GM19193 (cell line): ENCODE data around the gene GTPBP1.

ENCODE experiments used
- POLR2A ChIP-seq: IDR thresholded peaks from 4 replicates; pipeline ENCODE4 v1.6.1; 2011; ENCODE audit not compliant: insufficient read depth, insufficient read length; ENCODE audit errors: extremely low read depth

GTPBP1 gene

GRCh38 chr22:38712486-38713207 is 6.9 kb downstream of the GTPBP1 start:
- TF ChIP-seq POLR2A, result no peak

GRCh38 chr22:38713921-38714320 is 8.2 kb downstream of the GTPBP1 start:
- TF ChIP-seq POLR2A, result no peak

- TF ChIP-seq POLR2A, result no peak
Measured at GRCh38 chr22:38715176-38715764, 9.5 kb downstream of the GTPBP1 start.

- no peak for TF ChIP-seq POLR2A
Measured at GRCh38 chr22:38715852-38716251, 10.1 kb downstream of the GTPBP1 start.

GRCh38 chr22:38716271-38716670 is 10.5 kb downstream of the GTPBP1 start:
- no peak for TF ChIP-seq POLR2A

- TF ChIP-seq POLR2A, result no peak
Measured at GRCh38 chr22:38716826-38717225, 11.1 kb downstream of the GTPBP1 start.

GRCh38 chr22:38717244-38717643 is 11.5 kb downstream of the GTPBP1 start:
- no peak for TF ChIP-seq POLR2A

- TF ChIP-seq POLR2A, result no peak
Measured at GRCh38 chr22:38718414-38718813, 12.7 kb downstream of the GTPBP1 start.

GRCh38 chr22:38719196-38719595 is 13.5 kb downstream of the GTPBP1 start:
- no peak for TF ChIP-seq POLR2A

- no peak for TF ChIP-seq POLR2A
Measured at GRCh38 chr22:38720350-38720749, 14.6 kb downstream of the GTPBP1 start.

- TF ChIP-seq POLR2A, result no peak
Measured at GRCh38 chr22:38721551-38721950, 15.8 kb downstream of the GTPBP1 start.

GRCh38 chr22:38724176-38724575 is 18.4 kb downstream of the GTPBP1 start:
- TF ChIP-seq POLR2A, result no peak

- no peak for TF ChIP-seq POLR2A
Measured at GRCh38 chr22:38724926-38725571, 19.3 kb downstream of the GTPBP1 start.

GRCh38 chr22:38725900-38726655 is 20.3 kb downstream of the GTPBP1 start:
- TF ChIP-seq POLR2A, result no peak

- TF ChIP-seq POLR2A, result no peak
Measured at GRCh38 chr22:38727123-38727522, 21.4 kb downstream of the GTPBP1 start.
